CD4-positive, alpha-beta T cell treated with Interleukin-1 beta for 1 hour (primary cell): ENCODE data around the gene SOX3.

Experiments
- DNase-seq, 2 donors: peaks; one replicate each; pipeline ENCODE4 v3.0.0-alpha.2; 2020 to 2022

SOX3 gene

DNA sequence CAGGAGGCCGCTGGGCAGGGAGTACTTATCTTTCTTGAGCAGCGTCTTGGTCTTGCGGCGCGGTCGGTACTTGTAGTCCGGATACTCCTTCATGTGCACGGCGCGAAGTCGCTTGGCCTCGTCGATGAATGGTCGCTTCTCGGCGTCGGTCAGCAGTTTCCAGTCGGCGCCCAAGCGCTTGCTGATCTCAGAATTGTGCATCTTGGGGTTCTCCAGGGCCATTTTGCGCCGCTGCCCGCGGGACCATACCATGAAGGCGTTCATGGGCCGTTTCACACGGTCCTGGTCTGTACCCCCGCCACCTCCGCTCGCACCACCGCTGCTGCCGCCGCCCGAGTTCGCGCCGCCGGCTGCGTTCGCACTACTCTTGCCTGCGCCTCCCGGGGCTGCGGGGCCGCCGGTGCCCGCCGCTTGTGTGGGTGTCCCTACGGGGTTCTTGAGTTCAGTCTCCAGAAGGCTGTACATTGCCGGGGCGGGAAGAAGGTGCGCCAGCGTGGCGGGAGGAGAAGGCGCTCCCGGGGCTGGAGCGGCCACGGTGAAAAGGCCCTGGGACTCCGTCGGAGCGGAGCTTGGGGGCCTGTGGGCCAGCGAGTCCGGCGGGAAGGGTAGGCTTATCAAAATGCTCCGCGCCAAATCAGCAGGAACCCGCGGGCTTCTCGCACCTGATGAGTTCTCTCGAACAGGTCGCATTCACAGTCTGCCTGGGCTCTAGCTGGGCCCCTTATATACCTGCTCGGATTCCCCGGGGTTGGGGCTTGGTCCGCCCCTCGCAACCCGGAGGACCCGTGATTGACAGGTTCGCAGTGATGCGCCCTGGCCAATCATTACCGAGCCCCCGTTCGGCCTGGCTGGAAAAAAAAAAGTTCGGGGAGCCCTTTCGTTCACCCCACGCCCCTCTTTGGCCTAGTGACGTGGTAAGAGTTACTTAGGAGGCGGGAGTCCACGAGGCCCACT, at the start of gene SOX3:
Gene SOX3, minus strand, starts transcription at position 699 of the 954 bp plus-strand sequence. Its CDS starts 9 bp downstream, at position 690.
- DNase-seq, result no peak

DNA sequence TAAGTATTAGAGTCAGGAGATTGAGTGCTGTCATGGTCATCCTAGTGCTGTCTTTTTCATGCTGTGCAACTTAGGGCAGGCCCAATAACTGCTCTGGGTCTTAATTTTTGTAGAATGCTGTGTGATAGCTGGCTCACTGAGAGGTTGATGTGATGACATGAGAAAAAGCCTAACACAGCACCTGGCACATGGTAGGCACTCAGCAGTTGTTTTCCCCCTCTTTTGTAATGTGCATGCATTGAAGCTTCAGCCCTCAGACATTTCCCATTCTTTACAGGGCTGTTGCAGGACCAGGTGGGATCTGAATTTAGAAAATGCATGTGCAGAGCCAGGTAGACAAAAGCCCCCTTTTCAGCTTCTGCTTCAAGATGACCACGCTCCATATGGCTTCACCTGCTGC, 44.1 kb upstream of the SOX3 start:
- DNase-seq, result no peak

DNA sequence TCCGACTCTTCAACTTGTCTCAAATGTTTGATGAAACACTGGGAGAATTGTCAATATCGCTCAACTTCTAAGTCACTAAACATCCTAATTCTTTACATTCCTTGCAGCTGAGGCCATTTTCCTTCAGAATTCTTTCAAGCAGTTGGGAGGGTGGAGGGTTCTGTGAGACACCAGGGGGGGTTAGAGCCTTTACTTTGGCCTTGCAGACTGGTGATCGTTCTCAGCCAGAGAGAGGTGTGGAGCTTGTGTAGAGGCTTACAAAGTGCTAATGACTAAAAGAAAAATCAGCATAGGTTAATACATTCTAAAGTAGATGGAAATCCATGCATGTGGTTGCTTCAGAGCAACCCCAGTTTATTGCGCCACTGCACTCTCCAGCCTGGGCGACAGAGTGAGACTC, 21.3 kb upstream of the SOX3 start:
- no peak for DNase-seq

DNA sequence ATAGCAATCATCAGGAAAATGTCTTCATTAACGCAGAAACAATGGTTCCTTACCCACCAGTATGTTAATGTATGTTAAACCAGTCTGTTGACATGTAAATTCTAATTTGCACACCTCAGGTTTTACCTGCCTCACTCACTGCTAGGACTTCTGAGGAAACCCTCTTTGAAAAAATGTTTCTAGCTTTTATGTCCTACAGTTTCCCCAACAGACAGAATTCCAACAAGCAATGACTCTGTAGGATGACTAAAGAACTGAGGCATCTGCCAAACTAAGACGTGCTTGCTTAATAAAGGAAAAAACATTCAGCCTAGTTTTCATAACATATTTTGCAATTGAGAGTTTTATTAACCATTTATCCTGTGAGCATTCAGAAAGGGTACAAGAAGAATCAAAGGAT, 20.6 kb upstream of the SOX3 start:
- DNase-seq, result no peak

DNA sequence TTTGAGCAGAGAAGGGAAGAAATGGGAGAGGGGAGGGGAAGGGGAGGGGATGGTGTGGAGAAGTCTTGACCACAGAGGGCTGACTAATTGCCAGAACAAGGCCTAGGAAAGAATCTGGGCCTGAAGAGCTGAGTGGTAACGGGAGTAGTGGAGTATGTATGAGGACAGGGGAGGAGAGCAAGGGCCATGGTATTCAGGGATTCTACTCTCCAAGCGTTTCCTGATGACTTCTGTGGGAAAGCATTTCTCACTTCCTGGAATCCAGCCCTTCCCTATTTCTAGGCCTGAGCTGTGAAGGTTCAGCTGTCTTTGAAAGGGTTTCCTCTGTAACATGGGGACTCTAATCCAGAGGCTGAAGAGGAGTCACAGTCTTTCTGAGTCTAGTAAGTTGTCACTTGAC, 19.7 kb upstream of the SOX3 start:
- no peak for DNase-seq

DNA sequence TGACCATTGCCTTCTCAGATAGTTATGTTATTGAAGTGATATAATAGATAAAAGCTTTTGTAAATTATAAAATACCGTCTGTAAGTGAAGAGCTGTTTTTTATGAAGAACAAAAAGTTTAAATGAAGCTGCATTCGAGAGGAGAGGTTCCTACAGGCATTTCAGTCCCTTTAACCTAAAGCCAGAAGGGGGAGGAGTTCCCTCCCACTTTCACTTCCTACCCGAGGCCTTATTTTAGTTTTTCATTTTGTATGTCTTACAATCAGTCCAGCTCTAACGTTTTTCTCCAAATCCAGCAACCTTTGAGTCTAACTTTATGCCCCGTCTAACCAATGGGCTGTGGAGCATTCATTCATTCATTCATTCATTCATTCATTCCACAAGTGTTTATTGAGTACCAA, 16.5 kb upstream of the SOX3 start:
- DNase-seq, result no peak

DNA sequence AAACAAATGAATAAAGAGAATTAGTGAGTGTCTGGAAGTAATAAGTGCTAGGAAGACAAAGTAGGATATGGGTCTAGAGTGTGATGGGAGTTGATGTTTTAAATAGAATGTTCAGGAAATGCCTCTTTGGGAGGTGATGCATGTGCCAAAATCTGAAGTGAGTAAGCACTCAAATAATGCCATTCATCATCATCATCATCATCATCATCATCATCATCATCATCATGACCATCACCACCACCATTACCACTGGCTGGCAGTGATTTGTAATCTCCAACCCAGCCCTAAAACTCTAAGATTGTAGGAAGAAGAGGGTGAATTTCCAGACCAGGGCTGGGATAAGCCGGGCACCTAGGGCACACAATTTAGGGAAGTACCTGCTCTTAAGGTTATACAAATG, 9.7 kb upstream of the SOX3 start:
- no peak for DNase-seq

DNA sequence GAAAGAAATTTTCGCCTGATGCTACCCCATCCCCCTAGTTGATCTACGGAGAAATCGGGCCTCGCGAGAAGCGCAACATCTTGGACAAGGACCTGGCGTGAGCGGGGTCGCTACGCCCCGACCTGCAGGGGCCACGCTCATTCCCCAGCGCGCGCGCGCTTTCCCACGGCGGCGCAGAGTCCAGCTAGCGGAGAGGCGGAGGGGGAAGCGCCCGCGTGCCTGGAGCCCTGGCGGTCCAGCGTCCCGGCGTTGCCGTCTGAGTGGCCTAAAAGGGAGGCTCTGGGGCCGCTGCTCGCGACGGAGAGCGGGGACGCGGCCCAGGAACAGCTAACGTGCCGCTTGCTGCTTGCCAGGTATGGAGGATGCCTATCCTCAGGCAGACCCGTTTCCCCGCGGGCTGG, 6.0 kb upstream of the SOX3 start:
- DNase-seq, result no peak

DNA sequence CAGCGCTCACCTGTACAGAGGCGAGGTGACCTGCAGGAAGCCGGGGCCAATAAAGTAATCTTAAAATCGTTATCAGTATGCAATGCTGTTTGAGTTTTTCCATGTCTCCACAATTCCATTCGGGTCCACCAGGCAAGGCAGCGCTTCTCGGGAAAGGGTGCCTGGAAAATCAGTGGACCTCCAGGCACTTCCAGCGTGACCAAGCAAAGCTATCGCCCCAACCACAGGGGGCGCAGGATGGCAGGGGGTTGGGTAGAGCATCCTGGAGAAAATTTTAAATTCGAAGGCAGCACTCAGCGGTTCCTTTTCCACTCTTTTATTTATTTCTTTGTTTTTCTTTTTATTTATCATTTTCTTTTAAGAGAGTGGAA, 5.4 kb upstream of the SOX3 start:
- no peak for DNase-seq

DNA sequence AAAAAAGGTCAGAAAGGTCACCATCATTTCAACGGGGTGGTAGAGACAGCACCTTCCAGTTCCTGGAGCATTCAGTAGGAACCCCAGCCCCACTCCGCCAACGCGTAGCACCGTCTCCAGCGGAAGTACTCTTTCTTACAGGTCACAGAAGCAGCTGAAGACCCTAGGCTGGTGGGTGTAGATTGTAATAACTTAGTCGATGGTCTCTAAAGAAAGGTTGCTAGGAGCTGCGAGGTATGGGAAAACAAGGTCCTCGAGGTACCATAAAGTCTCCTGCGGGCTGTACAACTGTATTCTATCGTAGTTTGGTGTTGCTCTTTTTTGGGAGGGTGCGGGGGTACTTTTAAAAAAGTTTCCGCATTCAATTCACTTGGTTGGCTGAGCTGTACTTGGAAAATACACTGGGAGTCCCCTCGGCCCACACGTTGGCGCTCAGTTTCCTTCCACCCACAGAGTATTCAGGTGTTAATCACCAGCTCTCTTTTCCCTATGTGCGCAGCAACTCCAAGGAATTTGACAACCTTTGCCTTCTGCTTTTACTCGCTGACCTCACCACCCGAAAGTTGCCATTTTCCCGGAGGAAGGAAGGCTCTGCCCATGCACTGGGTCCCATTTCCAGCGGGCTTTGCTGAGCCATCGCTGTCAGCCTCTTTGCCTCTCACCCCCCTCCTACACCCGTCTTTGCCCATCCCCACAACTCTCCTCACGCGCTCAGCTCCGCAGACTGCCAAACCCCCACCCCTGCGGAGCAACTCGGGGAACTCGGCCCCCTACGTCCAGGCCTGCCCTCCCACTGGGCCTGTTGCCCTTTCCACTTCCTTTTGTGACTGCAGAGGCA, 4.8 kb upstream of the SOX3 start:
- DNase-seq, result no peak

DNA sequence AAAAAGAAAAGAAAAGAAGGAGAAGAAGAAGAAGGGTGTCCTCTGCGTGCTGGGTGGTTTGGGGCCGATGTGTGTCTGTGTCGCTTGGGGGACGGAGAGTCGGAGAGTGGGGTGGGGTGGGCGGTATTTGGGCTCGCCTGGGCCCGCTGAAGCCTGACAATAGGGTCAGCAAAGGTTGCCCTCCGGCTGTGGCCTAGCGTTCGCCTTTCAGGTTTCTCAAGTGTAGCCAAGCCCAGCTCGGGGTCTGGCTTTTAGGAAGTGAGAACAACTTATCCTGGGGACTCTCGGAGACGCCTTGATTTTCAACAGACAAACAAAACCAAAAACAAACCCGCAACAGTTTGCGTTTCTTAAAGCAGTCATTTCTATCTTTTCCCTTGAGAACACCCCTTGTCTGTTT, 4.1 kb upstream of the SOX3 start:
- no peak for DNase-seq

DNA sequence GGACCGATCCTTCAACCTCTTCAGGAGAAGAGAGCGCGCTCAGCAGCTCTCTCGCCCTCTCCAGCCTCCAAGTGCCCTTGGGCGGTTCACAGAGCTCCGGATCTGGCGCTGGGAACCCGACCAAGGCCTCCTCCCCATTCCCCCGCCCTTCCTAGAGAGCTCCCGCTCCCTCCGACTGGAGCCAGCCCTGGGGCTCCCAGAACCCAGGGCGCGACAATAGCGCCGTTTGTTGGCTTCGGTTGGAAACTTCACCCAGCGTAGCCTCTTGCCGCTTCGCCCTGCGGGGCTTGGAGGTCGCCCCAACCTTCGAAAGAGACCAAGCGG, 3.1 kb upstream of the SOX3 start:
- no peak for DNase-seq

DNA sequence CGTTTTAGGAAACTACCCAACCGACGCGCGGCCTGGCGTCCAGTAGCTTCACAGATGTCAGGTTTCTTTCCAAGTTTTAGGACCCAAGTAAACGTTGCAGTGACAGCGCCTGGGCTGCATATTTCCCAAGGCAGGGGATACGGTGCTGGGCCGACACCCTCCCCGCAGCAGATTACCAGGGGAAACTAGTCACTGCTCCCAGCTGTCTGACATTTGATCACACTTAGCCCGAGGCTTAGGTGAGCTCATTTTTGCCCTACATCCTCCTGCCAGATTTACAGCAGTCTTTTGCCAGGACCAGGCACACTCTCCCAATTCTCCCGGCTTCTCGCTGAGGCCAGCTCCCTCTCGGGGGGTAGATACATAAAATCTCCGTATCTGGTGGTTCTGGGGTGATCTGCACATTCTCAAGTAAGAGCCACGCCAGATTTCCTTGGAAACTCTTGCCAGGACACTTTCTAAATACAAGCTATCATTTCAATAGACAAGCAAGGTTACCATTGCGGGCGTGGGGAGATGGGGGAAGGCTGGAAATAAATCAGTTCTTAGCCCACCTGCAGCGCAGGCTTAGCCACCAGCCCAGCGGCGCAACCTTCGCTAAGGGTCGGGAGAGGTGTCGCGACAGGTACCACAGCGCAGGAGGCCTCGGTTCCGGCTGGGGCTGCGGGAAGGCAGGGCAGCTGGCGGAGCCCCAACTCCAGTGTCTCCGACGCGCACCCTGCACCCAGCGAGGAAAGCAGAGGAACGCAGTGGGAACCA, 2.5 kb upstream of the SOX3 start:
- no peak for DNase-seq

DNA sequence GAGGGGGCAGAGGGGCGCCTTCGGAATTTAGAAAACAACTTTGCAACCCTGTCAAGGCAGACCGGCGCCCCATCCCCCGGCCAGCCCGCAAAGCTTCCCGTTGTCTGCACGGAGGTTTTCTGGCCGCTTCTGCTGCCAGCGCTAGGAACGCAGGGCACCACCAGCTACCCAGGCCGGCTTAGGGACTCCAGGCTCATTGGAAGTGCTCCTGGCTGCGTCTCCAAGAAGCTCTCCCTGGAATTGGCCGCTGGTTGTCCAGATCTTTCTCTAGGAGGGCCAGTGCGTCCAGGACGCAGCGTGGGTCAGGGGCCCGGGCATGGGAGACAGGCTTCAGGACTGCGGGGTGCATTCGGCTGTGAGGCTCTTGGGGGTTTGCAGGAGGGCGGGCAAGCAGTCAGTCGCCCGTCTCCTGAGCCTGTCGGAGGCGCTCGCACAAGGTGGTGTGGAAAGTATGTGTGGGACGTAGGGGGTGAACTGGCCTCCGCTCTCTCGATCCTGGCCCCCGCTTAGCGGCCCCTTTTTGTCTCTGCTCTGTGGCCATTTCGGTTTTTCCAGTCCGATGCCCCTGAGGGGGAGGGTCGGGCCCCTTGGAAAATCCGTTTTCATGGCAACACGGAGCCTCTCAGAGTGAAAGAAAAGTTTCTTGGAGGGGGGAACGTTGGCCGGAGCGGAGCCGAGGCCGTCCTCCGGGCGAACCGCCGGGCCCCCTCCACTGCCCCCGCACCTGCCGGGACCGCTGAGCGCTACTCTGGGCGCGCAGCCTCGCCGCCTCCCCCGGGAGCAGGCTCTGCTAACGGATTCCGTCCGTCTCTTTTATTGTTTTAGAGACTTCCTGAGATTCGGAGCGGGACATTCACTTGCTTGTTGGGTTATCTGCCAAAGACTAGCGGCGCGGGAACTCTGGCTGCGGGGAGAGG, 810 bp upstream of the SOX3 start:
- no peak for DNase-seq

DNA sequence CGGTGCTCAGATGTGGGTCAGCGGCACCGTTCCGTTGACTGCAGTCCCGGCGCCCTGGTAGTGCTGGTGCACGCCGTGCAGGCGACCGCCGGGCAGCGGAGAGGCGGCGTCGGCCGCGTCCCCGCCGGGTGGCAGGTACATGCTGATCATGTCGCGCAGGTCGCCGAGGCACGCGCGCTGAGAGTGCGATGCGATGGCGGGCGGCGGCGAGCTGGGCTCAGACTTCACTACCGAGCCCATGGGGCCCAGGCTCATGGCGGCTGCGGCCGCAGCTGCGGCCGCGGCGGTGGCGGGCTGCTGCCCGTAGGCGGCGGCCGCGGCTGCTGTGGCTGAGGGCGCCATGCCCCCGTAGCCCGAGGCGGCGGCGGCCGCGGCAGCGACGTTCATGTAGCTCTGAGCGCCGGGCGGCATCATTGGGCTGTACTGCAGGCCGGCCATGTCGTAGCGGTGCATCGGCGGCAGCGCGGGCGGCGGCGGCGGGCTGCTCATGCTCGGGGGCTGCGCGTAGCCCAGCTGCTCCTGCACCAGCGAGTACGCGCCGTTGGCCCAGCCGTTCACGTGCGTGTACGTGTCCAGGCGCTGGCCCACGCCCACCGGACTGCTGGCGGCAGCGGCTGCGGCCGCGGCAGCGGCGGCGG, 1.0 kb downstream of the SOX3 start:
- no peak for DNase-seq

DNA sequence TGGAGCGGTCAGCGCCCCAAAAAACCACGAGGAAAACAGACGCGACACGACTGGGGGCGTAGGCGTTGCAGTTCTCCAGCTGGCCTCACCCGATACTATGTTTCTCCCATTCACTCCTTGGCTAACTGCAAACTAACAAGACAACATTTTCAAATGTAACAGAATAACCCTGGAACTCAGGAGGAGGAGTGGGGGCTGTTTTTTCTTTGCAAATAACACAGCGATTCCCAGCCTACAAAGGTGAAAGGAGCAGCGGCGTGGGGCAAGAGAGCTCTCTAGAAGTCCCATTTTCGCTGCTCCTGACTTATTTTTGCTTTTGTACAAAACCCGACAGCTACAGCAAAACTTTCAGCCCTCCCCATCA, 1.6 kb downstream of the SOX3 start:
- DNase-seq, result no peak

DNA sequence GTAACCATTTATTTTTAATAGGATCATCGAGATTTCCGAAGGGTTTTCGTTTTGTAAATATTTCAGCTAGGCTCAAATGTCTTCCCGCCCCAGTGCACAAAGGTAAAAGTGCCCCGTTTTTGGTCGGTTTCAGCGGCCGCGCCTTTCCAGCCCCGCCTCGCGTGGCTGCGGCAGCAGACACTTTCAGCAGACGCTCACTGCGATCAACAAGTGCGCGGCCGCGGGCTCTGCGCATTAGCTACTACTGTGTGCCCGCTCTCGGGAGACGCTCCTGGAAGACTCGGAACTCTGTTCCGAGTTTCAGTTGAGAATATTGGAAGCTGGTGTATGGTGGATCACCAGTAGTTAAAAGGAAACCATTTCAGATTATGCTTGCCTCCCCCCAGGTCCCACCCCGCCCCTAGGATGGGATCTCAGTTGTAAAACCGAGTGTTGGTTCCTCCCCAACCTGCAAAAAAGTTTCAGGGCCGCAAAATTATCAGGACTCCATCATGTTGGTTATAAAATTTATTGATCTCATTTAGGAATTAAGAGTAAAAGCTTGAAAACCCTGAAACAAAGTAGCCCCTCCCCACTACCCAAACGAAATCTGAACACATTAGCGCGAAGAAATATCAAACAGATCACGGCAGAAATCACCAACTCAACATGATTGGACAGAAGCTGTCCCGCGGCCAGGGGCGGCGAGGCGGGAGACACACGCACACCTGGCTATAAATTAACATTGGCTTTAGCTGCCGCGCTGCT, 2.2 kb downstream of the SOX3 start:
- no peak for DNase-seq

DNA sequence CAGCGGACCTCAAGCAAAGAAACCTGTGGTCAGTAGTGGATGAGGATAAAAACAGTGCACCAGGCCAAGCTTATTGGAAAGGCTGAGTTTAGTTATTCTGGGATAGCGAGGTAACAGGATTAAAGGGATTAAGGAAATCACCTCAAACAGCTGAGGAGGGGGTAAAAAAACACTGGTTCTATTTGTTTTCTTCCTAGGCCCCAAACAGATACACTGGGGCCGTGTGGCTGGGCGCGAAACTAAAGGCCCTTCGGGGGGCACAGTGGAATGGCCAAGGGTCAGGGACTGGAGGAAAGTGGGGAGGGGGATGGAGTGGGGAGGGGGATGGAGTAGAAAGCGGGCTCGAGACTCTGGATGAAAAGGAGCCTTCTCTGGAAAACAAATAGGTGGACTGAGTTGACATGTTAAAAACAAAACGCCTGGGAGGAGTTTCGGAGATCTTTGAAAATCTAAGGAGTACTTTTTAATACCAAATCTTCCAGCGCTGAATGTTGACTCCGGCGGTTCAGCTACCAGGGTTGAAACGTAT, 2.9 kb downstream of the SOX3 start:
- no peak for DNase-seq

DNA sequence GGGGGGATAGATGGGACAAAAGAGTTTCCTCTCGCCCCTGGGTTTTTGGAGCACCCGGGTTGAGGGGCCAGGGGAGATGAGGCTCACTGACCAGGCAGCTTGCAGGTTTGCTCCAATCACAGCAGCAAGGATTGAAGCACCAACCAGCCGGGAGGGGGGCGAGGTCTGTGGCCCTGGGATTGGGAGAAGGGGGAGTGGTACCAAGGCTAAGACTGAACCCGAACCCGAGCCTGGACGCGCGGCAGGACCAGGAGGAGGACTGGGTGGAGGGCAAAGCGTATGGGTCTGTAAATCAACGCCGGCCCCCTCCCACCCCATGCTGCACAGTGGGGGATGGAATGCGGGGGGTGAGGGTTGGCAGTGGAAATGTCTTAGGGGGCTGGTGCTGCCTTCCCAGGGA, 3.5 kb downstream of the SOX3 start:
- DNase-seq, result no peak

DNA sequence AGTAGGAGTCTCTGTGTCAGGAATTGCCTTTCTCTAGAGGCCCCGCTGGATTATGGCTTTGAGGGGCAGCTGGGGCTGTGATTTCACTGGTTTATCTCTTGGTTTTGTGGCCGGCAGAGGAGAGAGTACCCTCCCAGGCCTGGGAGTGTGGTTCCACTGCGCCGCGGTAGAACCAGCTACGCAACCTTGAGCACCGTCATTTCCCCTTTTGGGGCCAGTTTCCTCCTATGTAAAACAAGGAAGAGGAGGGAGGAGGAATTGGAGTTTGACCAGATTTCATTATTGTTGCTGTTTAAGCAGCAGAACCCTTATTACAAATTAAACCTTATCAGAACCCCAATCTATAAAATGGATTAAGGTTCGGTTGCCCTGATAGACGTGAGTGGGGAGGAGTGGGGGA, 4.4 kb downstream of the SOX3 start:
- DNase-seq, result no peak

DNA sequence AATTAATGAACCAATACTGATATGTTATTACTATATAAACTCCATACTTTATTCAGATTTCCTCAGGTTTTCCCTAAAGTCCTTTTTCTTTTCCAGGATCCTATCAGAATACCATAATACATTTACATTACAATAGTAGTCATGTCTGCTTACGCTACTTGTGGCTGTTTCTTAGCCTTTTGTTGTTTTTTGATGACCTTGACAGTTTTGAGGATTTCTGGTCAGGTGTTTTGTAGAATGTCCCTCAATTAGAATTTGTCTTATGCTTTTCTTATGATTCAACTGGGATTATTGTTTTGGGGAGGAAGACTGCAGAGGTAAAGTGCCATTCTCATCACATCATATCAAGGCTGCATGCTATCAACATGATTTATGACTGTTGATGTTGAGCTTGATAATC, 9.1 kb downstream of the SOX3 start:
- no peak for DNase-seq
